Tibial nerve (tissue), 4 donors: ENCODE results near the gene TEX26.

Experiments used
- EP300 ChIP-seq, 2 donors: sonication (generic); formaldehyde crosslinking; IDR thresholded peaks; one replicate each; pipeline ENCODE4 v1.6.1; 2017; ENCODE audit warnings: antibody characterized with exemption in 2 of 2, mild to moderate bottlenecking in 1 of 2
- POLR2A ChIP-seq, 2 donors: fragments of 450-650 bp; IDR thresholded peaks; one replicate each; pipeline ENCODE4 v1.6.1; 2017; ENCODE audit warnings: antibody characterized with exemption in 2 of 2, mild to moderate bottlenecking in 2 of 2, moderate library complexity in 2 of 2
- TF ChIP-seq, protein P1 (sequence below), 5 experiments: fragments of 200-600 bp in 3 of 5; fragments of 450-650 bp in 2 of 5; sonication (generic) in 3 of 5; IDR thresholded peaks; one replicate each; pipeline ENCODE4 v1.5.1; 2016 to 2019; ENCODE audit warnings: antibody characterized with exemption in 5 of 5, mild to moderate bottlenecking in 3 of 5, moderate library complexity in 2 of 5

GRCh38 chr13:30978981-30979956 is 46.8 kb downstream of the TEX26 start:
- TF ChIP-seq, protein P1, sequence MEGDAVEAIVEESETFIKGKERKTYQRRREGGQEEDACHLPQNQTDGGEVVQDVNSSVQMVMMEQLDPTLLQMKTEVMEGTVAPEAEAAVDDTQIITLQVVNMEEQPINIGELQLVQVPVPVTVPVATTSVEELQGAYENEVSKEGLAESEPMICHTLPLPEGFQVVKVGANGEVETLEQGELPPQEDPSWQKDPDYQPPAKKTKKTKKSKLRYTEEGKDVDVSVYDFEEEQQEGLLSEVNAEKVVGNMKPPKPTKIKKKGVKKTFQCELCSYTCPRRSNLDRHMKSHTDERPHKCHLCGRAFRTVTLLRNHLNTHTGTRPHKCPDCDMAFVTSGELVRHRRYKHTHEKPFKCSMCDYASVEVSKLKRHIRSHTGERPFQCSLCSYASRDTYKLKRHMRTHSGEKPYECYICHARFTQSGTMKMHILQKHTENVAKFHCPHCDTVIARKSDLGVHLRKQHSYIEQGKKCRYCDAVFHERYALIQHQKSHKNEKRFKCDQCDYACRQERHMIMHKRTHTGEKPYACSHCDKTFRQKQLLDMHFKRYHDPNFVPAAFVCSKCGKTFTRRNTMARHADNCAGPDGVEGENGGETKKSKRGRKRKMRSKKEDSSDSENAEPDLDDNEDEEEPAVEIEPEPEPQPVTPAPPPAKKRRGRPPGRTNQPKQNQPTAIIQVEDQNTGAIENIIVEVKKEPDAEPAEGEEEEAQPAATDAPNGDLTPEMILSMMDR (IDR thresholded peaks at IDR 0.05): peak in 1 of 5 experiments; percentile 17
- TF ChIP-seq POLR2A (IDR thresholded peaks at IDR 0.05) (no peak), EP300 (IDR thresholded peaks at IDR 0.05) (no peak)
